Osteocyte (in vitro differentiated cells): ENCODE data around the gene TMEM158. TPM values are rescaled to one million over a fixed set of nuclear protein-coding genes. Genes with fewer than 3 reads are reported as not detected.

ENCODE experiments used
- DNase-seq: peaks from one replicate; pipeline ENCODE4 v3.0.0; 2021; ENCODE audit warnings: mixed read lengths; ENCODE audit not compliant: unreplicated experiment; ENCODE audit errors: extremely low spot score
- H3K27ac Mint-ChIP-seq: one replicate; pipeline ENCODE4 v1.8.0; 2021; ENCODE audit warnings: mild to moderate bottlenecking, mixed read lengths; ENCODE audit not compliant: unreplicated experiment
- H3K27me3 Mint-ChIP-seq: one replicate; pipeline ENCODE4 v1.8.0; 2021; ENCODE audit warnings: mixed read lengths; ENCODE audit not compliant: unreplicated experiment
- H3K36me3 Mint-ChIP-seq: one replicate; pipeline ENCODE4 v1.8.0; 2021; ENCODE audit warnings: mixed read lengths; ENCODE audit not compliant: unreplicated experiment
- H3K4me1 Mint-ChIP-seq: one replicate; pipeline ENCODE4 v1.8.0; 2021; ENCODE audit warnings: mixed read lengths; ENCODE audit not compliant: unreplicated experiment
- H3K4me3 Mint-ChIP-seq: one replicate; pipeline ENCODE4 v1.8.0; 2021; ENCODE audit warnings: mild to moderate bottlenecking, moderate library complexity, mixed read lengths; ENCODE audit not compliant: unreplicated experiment
- H3K9me3 Mint-ChIP-seq: one replicate; pipeline ENCODE4 v1.8.0; 2021; ENCODE audit warnings: mixed read lengths; ENCODE audit not compliant: unreplicated experiment
- CTCF ChIP-seq: fragments of 200-600 bp; sonication (generic); IDR thresholded peaks from 2 replicates; pipeline ENCODE4 v1.5.0; 2021; ENCODE audit warnings: antibody characterized with exemption, mild to moderate bottlenecking, moderate library complexity
- total RNA-seq: library from RNA; stranded (reverse); gene quantifications from 2 replicates; pipeline ENCODE4 v1.2.1, GENCODE V29; 2021

TMEM158 gene
- total RNA-seq, 1 donor from 2014 or later: 15.0 TPM

GRCh38 chr3:45198264-45199260 lies 27.5 kb downstream of the TMEM158 start:
- Mint-ChIP-seq H3K27ac (no peak overlapping the region), H3K4me1 (peaks cover 22% of the 10 kb centered on the region), H3K27me3 (no peaks in the 10 kb centered on the region), H3K4me3 (no peak overlapping the region), H3K9me3 (no peaks in the 10 kb centered on the region), H3K36me3 (no peaks in the 10 kb centered on the region)
- DNase-seq: no peak
- TF ChIP-seq CTCF: no peak

GRCh38 chr3:45194791-45195190 lies 31.3 kb downstream of the TMEM158 start:
- Mint-ChIP-seq H3K9me3 (no peaks in the 10 kb centered on the region), H3K4me3 (no peak overlapping the region), H3K36me3 (no peaks in the 10 kb centered on the region), H3K4me1 (peaks cover 14% of the 10 kb centered on the region), H3K27me3 (no peaks in the 10 kb centered on the region), H3K27ac (no peak overlapping the region)
- no peak for DNase-seq
- TF ChIP-seq CTCF: no peak

DNA sequence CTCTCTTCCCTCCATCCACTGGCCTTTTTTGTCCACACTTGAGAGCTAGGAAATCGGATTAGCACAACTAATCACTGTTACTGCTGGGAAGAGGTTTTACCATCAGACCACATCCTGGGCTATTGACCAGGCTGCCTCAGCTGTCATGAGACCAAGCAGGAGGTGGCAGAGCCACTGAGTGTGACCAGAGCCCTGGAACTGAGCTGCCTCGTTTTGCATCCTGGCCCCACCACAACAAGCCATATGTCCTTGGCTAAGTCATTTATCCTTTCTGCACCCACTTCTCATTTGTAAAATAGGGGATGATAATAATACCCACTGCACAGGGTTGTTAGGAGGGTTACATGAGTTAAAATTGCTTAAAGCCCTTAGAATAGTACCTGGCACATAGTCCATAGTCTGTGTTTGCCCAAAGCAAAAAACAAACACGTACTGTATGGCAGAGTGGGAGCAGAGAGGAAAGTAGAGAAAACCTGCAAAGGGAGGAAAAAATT lies 34.1 kb downstream of the TMEM158 start:
- Mint-ChIP-seq H3K36me3 (no peaks in the 10 kb centered on the region), H3K9me3 (no peaks in the 10 kb centered on the region), H3K27me3 (no peaks in the 10 kb centered on the region), H3K4me3 (no peak overlapping the region), H3K27ac (no peak overlapping the region), H3K4me1 (no peaks in the 10 kb centered on the region)
- no peak for TF ChIP-seq CTCF
- no peak for DNase-seq

GRCh38 chr3:45191424-45191823 lies 34.7 kb downstream of the TMEM158 start:
- Mint-ChIP-seq H3K36me3 (no peaks in the 10 kb centered on the region), H3K4me1 (no peaks in the 10 kb centered on the region), H3K27ac (no peak overlapping the region), H3K9me3 (no peaks in the 10 kb centered on the region), H3K4me3 (no peak overlapping the region), H3K27me3 (no peaks in the 10 kb centered on the region)
- no peak for DNase-seq
- TF ChIP-seq CTCF: no peak
